ENCODE results near the gene YBX2.

YBX2 gene

DNA sequence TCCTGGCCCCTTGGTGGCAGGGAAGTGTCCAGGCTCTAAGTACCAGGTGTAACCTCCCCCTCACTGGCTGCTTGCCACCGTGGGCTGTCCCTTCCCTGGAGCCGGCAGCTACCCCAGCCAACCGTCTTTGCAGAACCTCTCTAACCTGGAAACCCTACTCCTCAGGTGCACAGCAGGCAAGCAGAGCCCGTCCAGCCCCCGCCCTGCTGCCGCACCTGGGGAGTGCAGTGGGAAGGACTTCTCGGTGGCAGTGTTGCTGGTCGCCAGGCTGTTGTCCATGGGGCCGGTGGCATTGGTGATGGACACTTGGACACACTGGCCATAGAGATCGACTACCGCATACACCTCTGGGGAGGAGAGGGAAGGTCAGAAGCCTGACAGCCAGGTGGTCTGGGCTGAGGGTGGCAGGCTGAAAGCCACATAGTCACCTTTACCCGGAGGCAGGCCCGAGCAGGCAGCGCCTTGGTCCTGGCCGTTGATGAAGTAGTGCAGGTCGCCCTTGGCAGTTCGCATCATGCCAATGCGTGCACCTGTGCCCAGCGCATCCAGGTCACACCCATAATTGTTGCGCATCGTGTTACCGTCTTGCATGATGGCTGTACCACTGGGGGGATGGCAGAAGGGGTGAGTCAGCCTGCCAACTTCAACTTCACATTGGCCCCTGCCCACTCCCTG lies 28.2 kb upstream of the YBX2 start:
- DNase-seq: no peak

DNA sequence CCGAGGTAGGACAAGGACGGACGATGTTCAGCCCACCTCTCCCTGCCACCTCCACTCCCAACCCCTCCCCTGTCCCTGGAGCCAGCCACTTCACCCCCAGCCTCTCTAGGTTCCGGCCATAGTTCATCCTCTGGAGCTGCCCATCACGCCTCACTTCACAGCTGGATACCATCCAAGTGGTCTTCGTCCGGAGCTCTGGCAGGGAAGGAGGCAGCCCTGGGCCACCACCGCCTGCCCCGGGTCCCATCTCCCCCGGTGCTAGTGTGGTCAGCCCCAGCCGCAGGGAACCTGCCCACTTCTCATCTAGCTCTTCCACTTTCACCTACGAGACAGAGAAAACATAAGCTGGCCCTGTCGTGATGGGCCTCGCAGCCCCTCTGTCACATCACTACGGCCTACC lies 27.0 kb upstream of the YBX2 start:
- no peak for DNase-seq

DNA sequence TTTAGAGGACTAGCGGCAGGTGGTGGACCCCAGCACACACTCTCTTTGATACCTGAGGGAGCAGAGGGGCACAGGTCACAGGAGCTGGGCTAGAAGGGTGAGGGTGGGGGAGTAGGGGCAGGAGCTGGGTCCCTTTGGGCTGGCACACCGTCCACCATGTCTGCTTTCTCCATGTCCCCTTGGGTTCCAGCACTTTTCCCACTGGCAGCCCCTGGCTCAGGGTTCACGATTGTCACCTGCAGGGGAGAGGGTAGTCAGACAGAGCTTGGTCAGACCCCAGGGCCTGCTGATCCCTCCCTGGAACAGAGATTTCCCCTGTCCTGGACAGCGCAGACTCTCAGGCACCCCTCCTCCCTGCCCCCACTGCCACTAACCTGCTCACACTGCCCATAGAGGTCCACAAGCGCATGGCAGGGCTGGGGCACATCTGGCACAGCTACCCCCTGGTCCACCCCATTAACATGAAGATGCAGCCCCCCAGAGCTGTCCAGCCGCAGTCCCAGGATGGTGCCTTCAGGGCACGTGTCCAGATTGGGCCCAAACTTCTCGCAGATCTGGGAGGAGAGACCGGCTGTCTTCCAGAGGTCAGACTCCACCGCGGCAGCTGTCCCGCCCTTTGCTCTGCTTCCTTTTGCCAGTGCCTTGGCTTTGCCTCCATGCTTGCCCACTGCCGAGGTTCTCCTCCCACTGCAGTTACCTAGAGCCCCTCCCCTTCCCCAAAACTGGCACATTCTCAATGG lies 23.9 kb upstream of the YBX2 start:
- no peak for DNase-seq

DNA sequence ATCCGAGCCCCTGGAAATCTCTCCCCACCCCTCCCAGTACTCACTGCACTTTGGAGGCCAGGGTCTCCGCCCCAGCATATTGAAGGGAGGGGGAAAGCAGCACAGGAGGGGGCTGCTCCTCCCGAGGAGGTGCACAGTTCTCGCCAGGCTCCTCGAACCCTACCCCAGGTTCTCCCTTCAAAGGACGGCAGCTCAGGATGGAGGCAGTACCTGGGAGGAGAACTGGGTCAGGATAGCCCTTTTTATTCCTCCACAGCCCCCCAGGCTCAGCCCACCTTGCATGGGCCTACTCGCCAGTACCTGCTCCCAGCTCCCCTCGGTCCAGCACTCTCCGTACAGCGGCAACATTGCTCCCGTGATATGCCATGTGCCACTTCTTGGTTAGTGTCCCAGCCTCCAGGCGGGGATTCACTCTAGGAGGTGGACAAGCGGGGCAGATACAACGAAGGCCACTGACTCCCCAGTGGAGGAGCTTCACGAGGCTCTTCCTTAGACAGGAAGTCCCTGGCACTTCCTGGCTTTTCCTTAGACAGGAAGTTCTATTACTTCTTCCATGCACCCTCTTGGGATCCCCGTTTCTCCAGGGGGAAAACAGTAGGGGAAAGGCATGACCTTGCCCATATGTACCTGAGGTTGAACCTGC lies 22.8 kb upstream of the YBX2 start:
- DNase-seq: no peak

DNA sequence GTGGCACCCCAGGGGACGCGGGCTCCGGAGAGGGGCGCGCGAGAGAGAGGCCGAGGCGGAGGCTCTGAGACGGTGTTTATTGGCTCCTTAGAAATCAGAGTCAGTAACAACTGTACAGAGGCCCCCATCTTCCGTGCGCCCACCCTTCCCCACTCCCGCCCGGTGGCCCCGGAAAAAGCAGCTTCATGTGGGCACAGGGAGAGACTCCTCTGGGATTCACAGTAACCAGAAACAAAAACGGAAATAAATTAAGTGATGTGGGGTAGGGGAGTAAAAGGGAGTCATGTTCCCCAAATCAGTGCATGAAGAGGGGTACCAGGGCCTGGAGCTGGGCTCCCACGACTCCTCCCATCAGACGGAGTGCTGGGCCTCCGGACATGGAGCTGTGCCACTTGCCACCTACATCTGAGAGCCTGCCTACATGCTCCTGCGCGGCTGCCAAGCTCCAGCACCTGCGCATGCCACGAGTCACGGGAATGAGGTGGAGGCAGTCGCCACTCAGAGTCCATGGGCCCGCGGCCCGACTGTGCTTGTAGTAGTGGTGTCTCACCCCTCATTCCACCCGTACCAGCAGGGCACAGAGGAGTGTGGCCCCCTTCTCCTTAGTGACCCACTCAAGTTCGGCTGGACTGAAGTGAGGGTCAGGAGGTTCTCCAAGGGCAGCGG lies 21.3 kb upstream of the YBX2 start:
- no peak for DNase-seq

DNA sequence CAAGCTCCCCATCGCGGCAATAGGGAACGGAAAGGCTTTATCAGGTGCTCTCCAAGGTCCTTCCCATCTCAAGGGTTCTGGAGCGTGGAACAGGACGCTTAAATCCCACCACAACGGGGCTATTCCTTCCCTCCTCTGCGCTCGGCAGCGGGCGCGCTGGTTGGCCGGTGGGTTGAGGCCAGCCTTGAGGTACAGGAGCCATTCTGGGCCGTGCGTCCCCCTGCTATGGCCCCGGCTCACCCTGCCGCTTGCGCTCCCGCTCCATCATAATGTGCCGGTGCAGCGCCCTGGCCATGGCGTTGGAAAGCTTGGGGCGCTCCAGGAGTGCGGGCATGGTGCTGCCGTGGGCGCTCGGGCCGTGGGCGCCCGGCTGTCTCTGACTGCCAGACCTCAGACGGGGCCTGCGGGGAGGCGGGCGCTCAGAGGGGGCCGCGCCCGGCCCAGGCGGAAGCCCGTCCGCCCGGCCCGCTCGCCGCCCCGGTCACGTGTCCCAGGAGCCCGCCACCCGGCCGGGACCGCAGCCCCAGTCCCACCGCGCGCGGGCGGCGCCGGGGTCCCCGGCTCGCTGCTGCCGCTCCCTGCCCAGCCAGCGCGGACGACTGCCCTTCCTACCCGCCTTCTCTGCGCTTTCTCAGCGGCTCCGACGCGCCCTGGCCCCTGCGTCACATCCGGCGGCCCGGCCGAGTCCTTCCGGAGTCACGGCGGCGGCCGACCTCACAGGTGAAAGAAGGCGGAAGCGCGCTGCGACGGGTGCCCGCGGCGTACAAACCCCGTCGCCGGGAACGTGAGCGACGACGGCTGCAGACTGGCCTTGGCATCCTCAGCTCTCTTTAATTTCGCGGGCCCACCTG lies 20.5 kb upstream of the YBX2 start, which contains the start of gene GPS2:
Gene GPS2 (minus strand): TSS at position 642 of the 851 bp plus-strand sequence. CDS start 308 bp downstream, at position 334.
- peak; percentile 84 to 93 (median 90) for DNase-seq

DNA sequence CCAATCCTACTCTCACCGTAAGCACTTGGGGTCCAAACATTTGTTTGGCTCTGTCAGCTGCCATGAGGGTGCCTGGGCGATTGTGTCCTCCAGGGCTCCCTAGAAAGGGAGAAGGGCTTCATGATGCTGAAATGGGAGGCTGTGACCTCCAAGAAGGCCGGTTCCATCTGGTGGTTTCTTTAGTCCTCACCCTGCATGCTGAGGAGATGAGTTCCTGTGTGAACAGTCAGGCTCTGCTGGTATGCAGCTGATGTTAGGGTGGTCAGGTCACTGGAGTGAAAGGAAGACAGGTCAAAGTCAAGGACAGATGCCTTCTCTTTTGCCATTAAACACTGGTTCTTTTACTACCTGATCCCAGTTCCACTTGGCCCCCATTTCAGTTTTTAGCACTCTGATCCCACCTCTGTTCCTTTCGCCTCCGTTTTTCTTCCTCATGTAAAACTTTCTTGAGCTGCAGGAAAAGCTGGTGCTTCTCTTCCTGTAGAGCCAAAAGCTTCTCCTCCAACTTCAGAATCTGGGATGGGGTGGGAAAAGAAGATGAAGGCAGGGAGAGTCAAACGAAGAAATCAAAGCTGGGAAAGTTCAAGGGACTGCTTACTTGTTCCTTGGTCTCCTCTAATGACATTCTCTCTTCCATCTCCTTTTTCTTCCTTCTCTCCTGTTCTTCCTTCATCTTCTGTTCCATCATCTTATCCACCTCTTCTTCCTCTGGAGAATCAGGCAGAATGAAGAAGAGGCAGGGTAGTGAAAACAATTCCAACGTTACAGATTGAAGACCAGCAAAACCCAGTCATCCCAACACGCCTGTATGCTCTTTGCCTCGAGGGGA lies 19.7 kb upstream of the YBX2 start:
- no peak for DNase-seq

DNA sequence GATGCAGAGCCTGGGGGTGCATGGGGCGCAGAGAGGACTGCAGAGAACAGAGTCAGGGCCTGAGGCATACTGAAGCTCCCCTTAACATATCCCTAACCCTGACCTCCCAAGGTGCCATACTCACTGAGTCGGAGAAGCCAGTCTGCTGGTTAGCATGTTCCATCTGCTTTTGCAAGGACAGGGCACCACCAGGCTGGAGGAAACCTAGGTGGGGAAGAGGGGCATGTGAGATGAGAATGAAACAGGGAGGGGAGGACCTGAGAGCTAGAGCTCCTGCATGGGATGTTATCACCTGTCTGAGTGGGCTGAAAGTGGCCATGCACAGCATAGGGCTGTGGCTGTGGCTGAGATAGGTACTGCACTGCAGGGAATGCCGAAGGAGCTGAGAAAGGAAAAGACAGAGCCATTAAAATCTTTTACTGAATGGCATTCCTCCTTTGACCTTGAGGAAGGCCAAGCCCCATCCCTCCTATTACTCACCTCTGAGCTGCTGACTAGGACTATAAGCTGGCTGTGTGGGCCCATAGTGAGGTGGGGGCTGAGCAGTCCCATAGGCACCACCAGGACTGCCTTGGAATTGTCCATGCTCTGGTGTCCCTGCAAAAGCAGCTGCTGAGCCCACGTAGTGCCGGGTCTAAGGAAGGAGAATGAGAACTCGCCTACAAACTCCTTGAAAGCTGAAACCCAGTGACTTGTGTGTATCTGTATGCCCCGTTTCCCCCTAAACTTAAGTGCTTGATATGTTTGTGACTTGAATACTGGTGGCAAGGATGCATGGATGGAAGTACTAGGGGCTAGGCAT lies 18.9 kb upstream of the YBX2 start:
- DNase-seq: no peak

DNA sequence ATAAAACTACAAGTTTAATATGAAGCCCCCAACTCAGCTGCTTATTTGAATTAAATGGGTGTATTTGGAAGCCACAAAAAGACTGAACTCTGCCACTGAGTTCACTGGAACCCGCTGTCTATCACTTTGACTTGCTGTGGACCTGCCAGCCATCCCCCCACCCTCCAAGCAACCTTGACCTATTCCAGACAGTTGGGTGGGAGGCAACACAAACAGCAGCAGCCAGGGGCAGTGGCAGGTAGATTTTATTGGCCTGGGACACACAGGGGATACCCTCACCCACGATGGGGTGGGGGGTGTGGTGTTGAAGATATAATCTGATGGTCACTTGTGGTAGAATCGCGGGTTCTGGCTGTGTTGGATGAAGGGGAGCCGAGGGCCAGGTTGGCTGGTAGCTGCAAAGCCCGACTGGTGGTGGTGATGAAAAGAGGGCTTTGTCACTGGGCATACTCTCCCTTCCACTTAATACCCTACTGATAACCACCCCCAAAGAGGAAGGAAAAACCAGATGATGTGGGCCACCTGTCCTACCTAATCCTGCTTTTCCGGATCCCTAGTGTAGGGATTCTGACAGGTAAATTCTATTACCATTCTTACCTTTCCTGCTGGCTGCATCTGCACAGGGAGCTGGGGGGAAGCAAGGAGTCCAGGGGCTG lies 18.1 kb upstream of the YBX2 start:
- DNase-seq: no peak

DNA sequence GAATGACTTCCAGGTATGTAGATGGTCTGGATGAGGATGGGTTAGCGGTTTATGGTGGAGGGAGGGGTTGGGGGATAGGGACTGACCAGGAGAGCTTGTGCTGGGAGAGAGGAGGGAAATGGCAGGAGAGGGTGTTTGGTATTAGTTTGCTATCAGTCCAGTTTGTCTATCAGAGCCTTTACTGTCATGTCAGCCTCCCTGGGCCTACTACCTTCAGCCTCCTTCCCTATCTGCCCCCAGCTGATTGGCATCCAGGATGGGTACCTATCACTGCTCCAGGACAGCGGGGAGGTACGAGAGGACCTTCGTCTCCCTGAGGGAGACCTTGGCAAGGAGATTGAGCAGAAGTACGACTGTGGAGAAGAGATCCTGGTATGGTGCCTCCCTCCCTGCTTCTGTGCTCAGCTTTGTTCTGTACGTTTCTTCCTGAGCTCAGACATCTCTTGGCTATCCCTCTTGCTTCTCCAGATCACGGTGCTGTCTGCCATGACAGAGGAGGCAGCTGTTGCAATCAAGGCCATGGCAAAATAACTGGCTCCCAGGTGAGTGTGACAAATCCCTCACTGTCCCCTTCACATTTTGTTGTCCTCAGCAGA lies 16.8 kb upstream of the YBX2 start:
- no peak for DNase-seq

DNA sequence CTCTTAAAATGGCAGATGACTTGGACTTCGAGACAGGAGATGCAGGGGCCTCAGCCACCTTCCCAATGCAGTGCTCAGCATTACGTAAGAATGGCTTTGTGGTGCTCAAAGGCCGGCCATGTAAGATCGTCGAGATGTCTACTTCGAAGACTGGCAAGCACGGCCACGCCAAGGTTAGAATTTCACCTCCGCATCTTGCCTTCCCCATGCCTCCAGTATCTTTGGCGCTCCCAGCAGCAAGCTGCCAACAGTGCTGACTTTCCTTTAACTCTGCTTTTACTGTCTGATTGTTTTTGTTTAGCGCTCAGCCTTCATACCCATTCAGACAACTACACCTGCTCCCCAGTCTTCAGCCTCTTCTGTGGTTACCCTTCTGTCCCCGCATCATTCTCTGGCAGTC lies 15.2 kb upstream of the YBX2 start:
- DNase-seq: no peak

DNA sequence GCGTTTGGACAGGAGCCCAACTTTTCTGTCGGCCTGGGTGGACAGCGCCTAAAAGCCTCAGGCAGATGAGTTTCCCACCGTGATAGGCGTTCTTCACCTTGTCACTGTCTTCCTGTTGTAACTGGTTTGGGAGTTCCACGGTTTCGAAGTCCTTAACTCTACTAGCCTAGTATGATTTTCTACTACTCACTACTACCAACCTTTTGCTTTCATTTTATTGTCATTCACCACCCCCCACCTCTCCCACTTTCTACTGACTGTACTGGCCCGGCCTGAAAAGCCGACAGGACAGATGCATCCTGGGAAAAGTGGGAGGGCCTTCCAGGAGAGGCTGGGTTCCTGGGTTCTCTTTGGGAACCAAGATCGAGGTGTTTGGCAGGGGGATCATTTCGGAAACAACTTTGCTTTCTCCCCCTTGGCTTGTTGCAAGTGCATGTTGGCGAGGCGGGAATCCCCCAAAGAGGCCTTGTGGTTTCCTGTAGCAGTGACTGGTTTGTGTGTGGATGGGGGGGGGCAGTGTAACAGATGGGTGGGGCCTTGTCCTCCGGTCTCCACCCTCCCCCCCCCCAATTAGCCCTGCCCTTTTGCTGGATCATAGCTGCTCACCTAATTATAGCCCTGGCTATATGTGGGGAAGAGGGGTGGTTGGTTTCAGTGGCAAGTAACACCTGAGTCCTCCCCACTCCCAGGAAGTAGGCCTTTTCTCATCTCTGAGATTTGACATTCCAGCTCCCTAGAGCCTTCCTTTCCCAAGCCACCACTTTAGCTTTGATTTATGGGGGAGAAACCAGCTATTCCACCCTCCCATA lies 14.4 kb upstream of the YBX2 start:
- DNase-seq: peak; percentile 71 to 78 (median 73)

DNA sequence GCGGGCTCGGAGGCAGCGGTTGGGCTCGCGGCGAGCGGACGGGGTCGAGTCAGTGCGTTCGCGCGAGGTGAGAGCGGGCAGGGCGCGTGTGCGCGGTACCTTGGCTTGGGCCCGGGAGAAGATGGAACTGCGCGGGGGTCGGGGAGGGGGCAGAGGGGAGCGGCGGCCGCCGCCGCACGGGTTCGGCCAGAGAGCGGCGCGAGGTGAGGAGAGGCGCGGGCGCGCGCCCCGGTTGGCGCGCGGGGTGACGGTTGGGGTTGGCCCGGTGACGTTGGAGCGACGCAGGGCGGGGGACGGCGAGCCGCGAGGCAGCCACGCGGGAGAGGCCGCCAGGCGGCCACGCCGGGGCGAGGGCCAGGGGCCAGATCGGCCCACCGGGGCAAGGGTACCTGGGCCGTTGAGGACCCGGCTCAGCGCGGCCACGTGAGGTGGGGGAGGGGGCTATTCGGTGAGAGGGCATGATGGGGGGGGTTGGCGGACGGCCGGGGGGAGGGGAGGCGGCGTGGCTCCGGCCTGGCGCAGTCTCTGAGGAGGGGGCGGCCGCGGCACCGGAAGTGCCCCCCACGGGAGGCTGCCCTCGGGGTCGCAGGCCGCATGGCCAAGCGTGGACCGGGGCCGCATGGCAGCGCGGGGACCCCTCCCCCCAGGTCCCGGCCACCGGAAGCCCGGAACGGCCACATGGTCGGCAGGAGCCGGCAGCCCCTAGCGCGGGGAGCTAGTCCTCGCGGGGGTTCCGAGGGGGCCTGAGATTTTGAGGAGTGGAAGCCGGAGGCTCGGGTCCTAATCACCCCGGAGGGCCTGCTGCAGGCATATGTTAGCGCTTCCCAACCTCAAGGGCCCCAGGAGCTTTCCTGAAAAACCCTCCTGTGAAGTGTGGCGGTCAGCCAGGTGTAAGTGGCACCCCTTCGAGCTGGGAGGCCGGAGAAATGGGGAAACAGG lies 13.5 kb upstream of the YBX2 start:
- peak; percentile 43 to 61 (median 56) for DNase-seq

DNA sequence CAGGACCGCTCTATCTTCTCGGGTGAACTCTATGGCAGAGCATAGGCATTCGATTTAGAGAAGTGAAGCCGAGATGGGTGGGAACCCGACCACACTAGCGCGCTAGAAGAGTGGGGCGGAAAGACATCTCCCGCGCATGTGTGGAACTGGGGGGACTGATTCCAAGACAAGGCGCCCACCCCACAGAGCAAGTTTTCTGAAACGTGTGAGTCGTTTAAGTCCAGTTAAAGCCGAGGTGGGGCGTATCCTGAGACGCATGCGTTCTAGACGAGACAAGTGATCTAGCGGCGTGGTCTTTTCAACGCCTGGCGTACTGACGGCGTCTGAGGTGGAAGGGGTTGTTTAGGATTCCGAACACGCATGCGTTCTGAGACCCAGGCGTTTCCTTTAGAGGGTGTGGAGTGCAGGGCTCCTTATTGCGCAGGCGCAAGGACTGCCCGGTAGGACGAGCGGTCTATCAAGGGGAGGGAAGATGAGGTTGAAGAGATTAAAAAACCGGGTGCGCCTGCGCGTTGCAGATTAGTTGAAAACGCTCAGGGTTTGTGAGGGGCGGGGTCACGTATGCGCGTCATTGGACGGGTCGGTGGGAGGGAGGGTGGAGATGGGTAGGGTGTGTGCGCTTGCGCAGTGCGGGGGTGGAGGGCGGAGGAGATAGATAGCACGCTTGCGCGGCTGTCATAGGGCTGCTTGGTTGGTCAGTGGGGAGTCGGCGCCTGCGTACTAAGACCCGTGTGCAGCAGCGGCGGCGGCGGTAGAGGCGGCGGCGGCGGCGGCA lies 12.7 kb upstream of the YBX2 start, which contains the start of gene EIF5A:
Gene EIF5A (plus strand): TSS at position 718 of the 775 bp plus-strand sequence. CDS start 2,008 bp downstream, outside the sequence.
- peak; percentile 99 to 100 (median 100) for DNase-seq

DNA sequence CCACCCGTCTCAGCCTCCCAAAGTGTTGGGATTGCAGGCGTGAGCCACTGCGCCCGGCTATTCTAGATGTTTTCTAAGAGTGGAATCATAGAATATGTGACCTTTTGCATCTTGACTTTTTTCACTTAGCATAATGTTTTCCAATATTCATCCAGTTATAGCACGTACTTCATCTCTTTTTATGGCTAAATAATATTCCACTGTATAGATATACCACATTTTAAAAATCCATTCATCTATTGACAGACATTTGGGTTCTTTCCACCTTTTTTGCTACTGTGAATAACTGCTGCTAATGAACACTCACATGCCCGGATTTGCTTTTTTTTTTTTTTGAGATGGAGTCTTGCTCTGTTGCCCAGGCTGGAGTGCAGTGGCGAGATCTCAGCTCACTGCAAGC lies 9.7 kb upstream of the YBX2 start:
- no peak for DNase-seq

DNA sequence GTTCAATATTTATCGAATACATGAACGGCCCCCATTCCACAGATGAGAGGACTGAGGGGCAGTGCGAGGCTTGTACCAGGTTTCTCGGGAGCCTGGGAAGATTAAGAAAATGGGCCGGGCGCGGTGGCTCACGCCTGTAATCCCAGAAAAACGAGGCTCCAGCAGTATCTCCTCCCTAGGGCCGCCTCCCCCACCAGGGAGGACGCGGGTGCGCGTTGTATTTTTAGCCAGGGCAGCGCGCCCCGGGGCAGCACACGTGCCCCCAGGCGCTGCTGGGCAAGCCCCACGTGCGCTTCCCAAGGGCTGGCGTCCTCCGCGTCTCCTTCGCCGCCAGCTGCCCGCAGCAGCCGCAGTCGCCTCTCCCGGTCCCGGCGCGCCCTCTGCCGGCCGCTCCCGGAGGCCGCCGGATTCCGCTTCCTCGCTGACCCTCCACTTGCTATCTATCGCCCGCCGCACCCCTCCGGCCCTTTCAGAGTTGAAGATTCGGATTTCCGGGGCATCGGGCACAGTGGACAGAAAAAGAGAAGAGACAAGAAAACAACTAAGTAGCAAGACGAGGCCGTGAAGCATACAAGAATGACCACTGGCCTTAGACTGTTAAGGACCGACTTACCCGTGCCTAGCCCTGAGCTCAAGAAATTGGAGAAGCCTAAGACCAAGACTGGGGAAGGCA lies 1.9 kb upstream of the YBX2 start:
- DNase-seq: peak; percentile 34 to 44 (median 37)
